HG03064 (cell line): Measurements from ENCODE around the gene FBXO27.
"Not testable (repeated sequence)": the region's sequence is repeated elsewhere in the genome, so short reads cannot be mapped to it uniquely, and the experiment has no call there.

Source experiments
- ATAC-seq: cut with Tn5 transposase; IDR thresholded peaks from one replicate; pipeline ENCODE4 v1.9.1; 2021; ENCODE audit warnings: low read depth; ENCODE audit not compliant: unreplicated experiment

Gene FBXO27

GRCh38 chr19:39032063-39032918 is at the start of gene FBXO27:
Gene FBXO27, minus strand, starts transcription at chr19:39032549. Its CDS starts 322 bp downstream, at chr19:39032227.
- ATAC-seq, result no peak

GRCh38 chr19:39080431-39080830 is 48.1 kb upstream of the FBXO27 start:
- ATAC-seq, result no peak

- no peak for ATAC-seq
Measured at GRCh38 chr19:39078436-39079200, 46.3 kb upstream of the FBXO27 start.

- ATAC-seq, result no peak
Measured at GRCh38 chr19:39077323-39077722, 45.0 kb upstream of the FBXO27 start.

- ATAC-seq, result no peak
Measured at GRCh38 chr19:39074942-39075341, 42.6 kb upstream of the FBXO27 start.

GRCh38 chr19:39074205-39074692 is 41.9 kb upstream of the FBXO27 start:
- no peak for ATAC-seq

GRCh38 chr19:39070888-39071287 is 38.5 kb upstream of the FBXO27 start:
- ATAC-seq, result no peak

- not testable (repeated sequence) for ATAC-seq
Measured at GRCh38 chr19:39068259-39068658, 35.9 kb upstream of the FBXO27 start.

- ATAC-seq, result no peak
Measured at GRCh38 chr19:39067104-39067503, 34.8 kb upstream of the FBXO27 start.

GRCh38 chr19:39065928-39066327 is 33.6 kb upstream of the FBXO27 start:
- no peak for ATAC-seq

- no peak for ATAC-seq
Measured at GRCh38 chr19:39064405-39064804, 32.1 kb upstream of the FBXO27 start.

GRCh38 chr19:39060171-39060570 is 27.8 kb upstream of the FBXO27 start:
- ATAC-seq, result no peak

GRCh38 chr19:39059302-39059701 is 27.0 kb upstream of the FBXO27 start:
- no peak for ATAC-seq

GRCh38 chr19:39057615-39058014 is 25.3 kb upstream of the FBXO27 start:
- no peak for ATAC-seq

GRCh38 chr19:39054091-39054470 is 21.7 kb upstream of the FBXO27 start:
- no peak for ATAC-seq

- no peak for ATAC-seq
Measured at GRCh38 chr19:39053276-39054090, 21.1 kb upstream of the FBXO27 start.

- ATAC-seq, result no peak
Measured at GRCh38 chr19:39052846-39053245, 20.5 kb upstream of the FBXO27 start.

GRCh38 chr19:39052243-39052746 is 19.9 kb upstream of the FBXO27 start:
- ATAC-seq, result no peak

- ATAC-seq, result no peak
Measured at GRCh38 chr19:39047073-39047472, 14.7 kb upstream of the FBXO27 start.

- ATAC-seq, result no peak
Measured at GRCh38 chr19:39046037-39046821, 13.9 kb upstream of the FBXO27 start.
